K562 (cell line): ENCODE measurements around the gene DNAH8. TPM values are rescaled to one million over a fixed set of nuclear protein-coding genes. Genes with fewer than 3 reads are reported as not detected.

Experiments
- ATAC-seq: fragments of 200-7000 bp; cut with Tn5 transposase; 3 replicates; pipeline ENCODE4 v1.9.1; 2020; ENCODE audit warnings: moderate library complexity
- BruUV-seq: library from RNA; stranded (reverse); fragments of 400-500 nt; replicated peaks from 2 replicates; lab custom pipeline; 2021; lab: Mats Ljungman, UMichigan
- CTCF ChIA-PET: fragments of 300-600 bp; formaldehyde crosslinking; extraction: SDS; loops from one replicate; lab custom pipeline; 2021; ENCODE audit warnings: low intra/inter-chr PET ratio; lab: Yijun Ruan, JAX
- POLR2A ChIA-PET: fragments of 300-600, 350-650 bp; sonication (Branson Sonifier 250); formaldehyde crosslinking; extraction: SDS; loops from one replicate; lab custom pipeline; 2021; ENCODE audit warnings: antibody characterized with exemption, inconsistent platforms; lab: Yijun Ruan, JAX
- DNase-seq, 4 experiments: peaks; one replicate each; pipeline versions ENCODE4 v3.0.0 to v3.0.0-alpha.2; 2011 to 2018; ENCODE audit warnings: low spot score in 3 of 4, mixed read lengths in 3 of 4; ENCODE audit errors: extremely low read depth in 1 of 4
- FAIRE-seq: peaks from 2 replicates; lab custom pipeline; 2011; peaks lifted over from hg19 to GRCh38; lab: Jason Lieb, UNC
- H2AFZ ChIP-seq: 2 replicates; pipeline ENCODE4 v1.6.0; 2011; ENCODE audit warnings: low read depth, low read length, control low read depth, inconsistent platforms
- H3K27ac ChIP-seq: fragments of 200-600 bp; 3 replicates; pipeline ENCODE4 v1.8.0; 2011; ENCODE audit warnings: low read depth, mild to moderate bottlenecking, control low read depth, inconsistent platforms, low read length, moderate library complexity, mixed read lengths; ENCODE audit errors: extremely low read depth
- H3K27me3 ChIP-seq, 2 experiments: fragments of 300-600 bp in 1 of 2; 2 replicates in 1 of 2; 3 replicates in 1 of 2; pipeline versions ENCODE4 v1.6.0 to v1.8.0; 2011; ENCODE audit warnings: inconsistent platforms in 2 of 2, low read length in 2 of 2, mild to moderate bottlenecking in 1 of 2, mixed read lengths in 1 of 2, moderate library complexity in 1 of 2; ENCODE audit not compliant: control insufficient read depth in 2 of 2, insufficient read depth in 2 of 2
- H3K36me3 ChIP-seq: fragments of 300-600 bp; 3 replicates; pipeline ENCODE4 v1.8.0; 2011; ENCODE audit warnings: mild to moderate bottlenecking, low read length, inconsistent platforms; ENCODE audit not compliant: control insufficient read depth, insufficient read depth
- H3K4me1 ChIP-seq, 2 experiments: fragments of 200-600 bp in 1 of 2; replicated peaks in 1 of 2; 2 replicates in 1 of 2; 3 replicates in 1 of 2; pipeline versions ENCODE4 v1.5.1 to v1.8.0; 2011; ENCODE audit warnings: inconsistent platforms in 2 of 2, low read length in 2 of 2, mild to moderate bottlenecking in 1 of 2, mixed read lengths in 1 of 2, moderate library complexity in 1 of 2; ENCODE audit not compliant: control insufficient read depth in 2 of 2, insufficient read depth in 2 of 2
- H3K4me2 ChIP-seq: 2 replicates; pipeline ENCODE4 v1.6.1; 2011; ENCODE audit warnings: low read length, control low read depth, inconsistent platforms, mixed read lengths; ENCODE audit not compliant: insufficient read depth
- H3K4me3 ChIP-seq: fragments of 200-600 bp; sonication (generic), shearing (Covaris generic); 2 replicates; pipeline ENCODE4 v1.5.1; 2016; ENCODE audit warnings: control low read depth, inconsistent platforms
- H3K79me2 ChIP-seq: fragments of 200-600 bp; 3 replicates; pipeline ENCODE4 v1.8.0; 2011; ENCODE audit warnings: low read length, inconsistent platforms; ENCODE audit not compliant: control insufficient read depth, insufficient read depth
- H3K9ac ChIP-seq, 2 experiments: 2 replicates each; pipeline versions ENCODE4 v1.6.0 to v1.6.1; 2011; ENCODE audit warnings: low read depth in 2 of 2, low read length in 2 of 2, control low read depth in 1 of 2, inconsistent platforms in 1 of 2, mild to moderate bottlenecking in 1 of 2, mixed read lengths in 1 of 2; ENCODE audit not compliant: insufficient read depth in 1 of 2
- H3K9me1 ChIP-seq: one replicate; pipeline ENCODE4 v1.6.0; 2011; ENCODE audit warnings: inconsistent platforms, mild to moderate bottlenecking, low read length, moderate library complexity; ENCODE audit not compliant: control insufficient read depth, insufficient read depth
- H3K9me3 ChIP-seq: replicated peaks from 2 replicates; pipeline ENCODE4 v1.5.1; 2011; ENCODE audit warnings: low read depth, low read length, inconsistent platforms; ENCODE audit not compliant: control insufficient read depth, insufficient read depth
- H4K20me1 ChIP-seq: replicated peaks from 2 replicates; pipeline ENCODE4 v1.6.1; 2011; ENCODE audit warnings: low read length, inconsistent platforms, mixed read lengths; ENCODE audit not compliant: control insufficient read depth, insufficient read depth
- CAMTA2 ChIP-seq: fragments of 250-450 bp; sonication (Bioruptor Pico); conservative IDR thresholded peaks from 2 replicates; pipeline ENCODE4 v1.5.1; 2022
- CBX5 ChIP-seq: IDR thresholded peaks from 2 replicates; pipeline ENCODE4 v1.6.1; 2014; ENCODE audit warnings: low read depth, borderline replicate concordance
- CTCFL ChIP-seq: IDR thresholded peaks from 2 replicates; pipeline ENCODE4 v1.6.1; 2011; ENCODE audit warnings: borderline replicate concordance, low read depth, mild to moderate bottlenecking, moderate library complexity, low read length; ENCODE audit not compliant: insufficient read depth, poor library complexity, severe bottlenecking
- DMBX1 ChIP-seq: fragments of 250-450 bp; sonication (Bioruptor Pico); IDR thresholded peaks from 2 replicates; pipeline ENCODE4 v1.8.0; 2022; ENCODE audit warnings: inconsistent platforms, mild to moderate bottlenecking, moderate library complexity, borderline replicate concordance
- E2F1 ChIP-seq: sonication (generic); formaldehyde crosslinking; IDR thresholded peaks from 2 replicates; pipeline ENCODE4 v1.8.1; 2023; ENCODE audit warnings: mild to moderate bottlenecking, missing genetic modification reagents, moderate library complexity
- ELF1 ChIP-seq: fragments of 200-800 bp; sonication (Bioruptor generic); IDR thresholded peaks from 2 replicates; pipeline ENCODE4 v1.6.1; 2016; ENCODE audit warnings: missing genetic modification characterization, missing compliant biosample characterization
- FOXK2 ChIP-seq, 2 experiments: fragments of 450-650 bp; IDR thresholded peaks in 1 of 2; conservative IDR thresholded peaks in 1 of 2; 2 replicates each; pipeline ENCODE4 v1.6.1; 2016; ENCODE audit warnings: low read depth in 2 of 2, mild to moderate bottlenecking in 1 of 2
- KDM1A ChIP-seq, 2 experiments: fragments of 450-650 bp; IDR thresholded peaks; 2 replicates each; pipeline ENCODE4 v1.6.1; 2016; ENCODE audit warnings: mild to moderate bottlenecking in 2 of 2
- NUFIP1 ChIP-seq: fragments of 450-650 bp; IDR thresholded peaks from 2 replicates; pipeline ENCODE4 v1.6.1; 2018; ENCODE audit not compliant: partially characterized antibody
- PHF20 ChIP-seq: fragments of 450-650 bp; IDR thresholded peaks from 2 replicates; pipeline ENCODE4 v1.6.1; 2018; ENCODE audit not compliant: partially characterized antibody
- PPARD ChIP-seq: fragments of 250-450 bp; sonication (Bioruptor Pico); IDR thresholded peaks from 2 replicates; pipeline ENCODE4 v1.8.0; 2022; ENCODE audit warnings: inconsistent platforms, mild to moderate bottlenecking, moderate library complexity
- SLC30A9 ChIP-seq: fragments of 250-450 bp; sonication (Bioruptor Pico); IDR thresholded peaks from 2 replicates; pipeline ENCODE4 v1.8.0; 2022; ENCODE audit warnings: mild to moderate bottlenecking, moderate library complexity
- SMARCE1 ChIP-seq: fragments of 450-650 bp; IDR thresholded peaks from 2 replicates; pipeline ENCODE4 v1.7.1; 2016; ENCODE audit warnings: mild to moderate bottlenecking
- SNRNP70 ChIP-seq: fragments of 200-400 bp; formaldehyde crosslinking; optimal IDR thresholded peaks from 2 replicates; pipeline ENCODE3; 2017; ENCODE audit warnings: low read depth, low read length
- SP1 ChIP-seq: sonication (generic); formaldehyde crosslinking; IDR thresholded peaks from 2 replicates; pipeline ENCODE4 v1.8.1; 2022; ENCODE audit warnings: mild to moderate bottlenecking, missing genetic modification reagents
- XRCC4 ChIP-seq: IDR thresholded peaks from one replicate; pipeline ENCODE4 v1.6.1; 2011; ENCODE audit not compliant: insufficient read depth, insufficient read length; ENCODE audit errors: extremely low read depth
- WGBS: fragments of 100-300 bp; shearing (Covaris generic); methylation state at CpG from one replicate; pipeline ENCODE4 v1.1.6; 2016; ENCODE audit warnings: low coverage, mixed read lengths; ENCODE audit not compliant: insufficient coverage; ENCODE audit errors: missing lambda C conversion rate; 5-methylcytosine and 5-hydroxymethylcytosine counted together
- in situ Hi-C: fragments of 300-500 bp; cut with MboI; formaldehyde crosslinking; loops from 4 replicates; pipeline ENCODE4 v1.15.0; 2018; ENCODE audit warnings: inconsistent platforms, mixed read lengths
- intact Hi-C: fragments of 100-400 bp; cut with micrococcal nuclease; formaldehyde crosslinking; loops from 2 replicates; pipeline ENCODE4 v1.14.2; 2022
- polyA plus RNA-seq, 8 experiments: library from polyadenylated mRNA; depleted of rRNA in 4 of 8; stranded (reverse) in 5 of 8; unstranded in 3 of 8; fragments of >200 nt; fragmentation: Nextera tagmentation in 2 of 8; fragmentation: Illumina TruSeq in 1 of 8; extraction: Ambion mirVana in 2 of 8; extraction: Trizol in 1 of 8; gene quantifications; 2 replicates each; pipeline versions ENCODE4 v1.2.1 to v1.2.3, GENCODE V29; 2011 to 2014; ENCODE audit warnings: inconsistent platforms in 1 of 8, missing spikeins in 1 of 8
- total RNA-seq, 7 experiments: library from RNA; depleted of rRNA in 6 of 7; stranded (reverse); fragments of >200 nt in 6 of 7; fragmentation: Illumina TruSeq in 2 of 7; extraction: Trizol in 2 of 7; gene quantifications; 2 replicates each; pipeline versions ENCODE4 v1.2.1 to v1.2.3, GENCODE V29; 2011 to 2021; ENCODE audit warnings: low replicate concordance in 1 of 7

The DNAH8 gene
- total and polyA plus RNA-seq, 9 of the 15 experiments (the other 6 are each of a cell fraction or from before 2014, with no cell fraction given) = 1.2 to 4.2 (median 2.9) TPM

DNA sequence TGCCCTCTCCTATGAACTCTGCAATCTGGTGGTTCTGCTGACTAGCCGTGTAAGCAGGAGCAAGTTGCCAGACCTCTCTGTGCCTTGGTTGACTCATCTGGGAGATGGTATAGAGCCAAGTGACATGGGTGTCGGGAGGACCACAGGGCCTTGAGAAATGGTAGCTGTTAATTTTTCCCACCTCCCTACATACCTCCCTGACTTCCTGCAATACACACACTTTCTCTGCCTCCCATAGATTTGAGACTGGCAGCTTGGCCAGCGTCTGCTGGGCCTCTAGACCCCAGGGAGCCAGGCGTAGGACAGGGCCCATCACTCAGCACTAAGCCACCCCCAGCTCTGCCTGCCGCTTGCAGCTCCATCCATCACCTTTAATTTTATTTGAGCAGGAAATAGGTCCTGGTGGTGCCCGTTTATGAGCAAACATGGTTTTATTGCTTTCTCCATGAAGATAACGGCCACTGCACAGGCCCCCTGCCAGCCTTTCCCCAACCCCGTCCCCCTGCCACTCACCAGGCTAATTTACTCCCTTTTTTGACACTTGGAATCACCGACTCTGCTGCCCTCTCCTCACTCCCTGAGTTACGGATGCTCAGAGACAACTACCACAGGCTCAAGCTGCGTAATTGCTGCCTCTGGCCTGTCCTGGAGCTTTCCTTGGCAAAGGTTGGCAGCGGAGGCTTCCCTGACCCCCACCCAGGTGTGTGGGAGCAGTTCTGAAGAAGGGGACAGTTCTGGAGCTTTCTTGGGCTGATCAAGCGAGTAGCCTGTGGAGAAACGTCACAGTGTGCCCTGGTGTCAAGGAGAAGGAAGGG lies 344.6 kb downstream of the DNAH8 start:
- no peak overlapping the region for H2AFZ ChIP-seq
- no TSS peak for BruUV-seq
- intact Hi-C loops = no loop called here
- peaks cover 20 to 74% of the 10 kb centered on the region in 2 experiments for H3K27me3 ChIP-seq
- H4K20me1 ChIP-seq = peaks cover 14% of the 10 kb centered on the region
- in situ Hi-C loops = no loop called here
- no peaks in the 10 kb centered on the region for H3K4me1 ChIP-seq
- H3K9ac ChIP-seq = no peak overlapping the region
- no peak for ATAC-seq
- 0% methylated on average over 14 of the region's 14 CpGs for WGBS
- H3K27ac ChIP-seq = no peak overlapping the region
- no peaks in the 10 kb centered on the region for H3K36me3 ChIP-seq
- no peak overlapping the region for H3K4me3 ChIP-seq
- no peaks in the 10 kb centered on the region for H3K9me3 ChIP-seq
- CTCF ChIA-PET = no interaction called here
- POLR2A ChIA-PET = interaction anchor here (0.6 to 1.8 kb wide), 2 partner anchors 9 to 301 kb away, joined by 3 to 5 read pairs; no protein-coding TSS in a partner anchor
- FAIRE-seq = no peak
- no peak overlapping the region for H3K4me2 ChIP-seq
- no peaks in the 10 kb centered on the region for H3K9me1 ChIP-seq
- no peak for DNase-seq
- no peaks in the 10 kb centered on the region for H3K79me2 ChIP-seq
- no peak for TF ChIP-seq XRCC4
- no peak for TF ChIP-seq ELF1 (tag)
- no peak for TF ChIP-seq KDM1A (IDR thresholded peaks at IDR 0.05)
- no peak for TF ChIP-seq DMBX1
- TF ChIP-seq SNRNP70 = no peak
- TF ChIP-seq SMARCE1 = no peak
- TF ChIP-seq E2F1 = no peak
- no peak for TF ChIP-seq SP1 (CRISPR knock-in tag)
- TF ChIP-seq FOXK2 (conservative IDR thresholded peaks at IDR 0.05 in 1 of 2, IDR thresholded peaks at IDR 0.05 in 1 of 2; ENCODE audit: low read depth in 2 of 2) = no peak
- TF ChIP-seq SLC30A9 (CRISPR knock-in tag) = no peak
- no peak for TF ChIP-seq CAMTA2 (CRISPR knock-in tag)
- no peak for TF ChIP-seq CTCFL
- TF ChIP-seq CBX5 = no peak
- TF ChIP-seq NUFIP1 = no peak
- no peak for TF ChIP-seq PHF20
- no peak for TF ChIP-seq PPARD (CRISPR knock-in tag)
